HG02798 (cell line): Measurements from ENCODE around the gene ELFN2.
"Not testable (repeated sequence)": the region's sequence is repeated elsewhere in the genome, so short reads cannot be mapped to it uniquely, and the experiment has no call there.

Experiments
- ATAC-seq: cut with Tn5 transposase; IDR thresholded peaks from one replicate; pipeline ENCODE4 v1.9.1; 2021; ENCODE audit warnings: mild to moderate bottlenecking; ENCODE audit not compliant: unreplicated experiment, poor library complexity

The ELFN2 gene, protein sequence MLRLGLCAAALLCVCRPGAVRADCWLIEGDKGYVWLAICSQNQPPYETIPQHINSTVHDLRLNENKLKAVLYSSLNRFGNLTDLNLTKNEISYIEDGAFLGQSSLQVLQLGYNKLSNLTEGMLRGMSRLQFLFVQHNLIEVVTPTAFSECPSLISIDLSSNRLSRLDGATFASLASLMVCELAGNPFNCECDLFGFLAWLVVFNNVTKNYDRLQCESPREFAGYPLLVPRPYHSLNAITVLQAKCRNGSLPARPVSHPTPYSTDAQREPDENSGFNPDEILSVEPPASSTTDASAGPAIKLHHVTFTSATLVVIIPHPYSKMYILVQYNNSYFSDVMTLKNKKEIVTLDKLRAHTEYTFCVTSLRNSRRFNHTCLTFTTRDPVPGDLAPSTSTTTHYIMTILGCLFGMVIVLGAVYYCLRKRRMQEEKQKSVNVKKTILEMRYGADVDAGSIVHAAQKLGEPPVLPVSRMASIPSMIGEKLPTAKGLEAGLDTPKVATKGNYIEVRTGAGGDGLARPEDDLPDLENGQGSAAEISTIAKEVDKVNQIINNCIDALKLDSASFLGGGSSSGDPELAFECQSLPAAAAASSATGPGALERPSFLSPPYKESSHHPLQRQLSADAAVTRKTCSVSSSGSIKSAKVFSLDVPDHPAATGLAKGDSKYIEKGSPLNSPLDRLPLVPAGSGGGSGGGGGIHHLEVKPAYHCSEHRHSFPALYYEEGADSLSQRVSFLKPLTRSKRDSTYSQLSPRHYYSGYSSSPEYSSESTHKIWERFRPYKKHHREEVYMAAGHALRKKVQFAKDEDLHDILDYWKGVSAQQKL

DNA sequence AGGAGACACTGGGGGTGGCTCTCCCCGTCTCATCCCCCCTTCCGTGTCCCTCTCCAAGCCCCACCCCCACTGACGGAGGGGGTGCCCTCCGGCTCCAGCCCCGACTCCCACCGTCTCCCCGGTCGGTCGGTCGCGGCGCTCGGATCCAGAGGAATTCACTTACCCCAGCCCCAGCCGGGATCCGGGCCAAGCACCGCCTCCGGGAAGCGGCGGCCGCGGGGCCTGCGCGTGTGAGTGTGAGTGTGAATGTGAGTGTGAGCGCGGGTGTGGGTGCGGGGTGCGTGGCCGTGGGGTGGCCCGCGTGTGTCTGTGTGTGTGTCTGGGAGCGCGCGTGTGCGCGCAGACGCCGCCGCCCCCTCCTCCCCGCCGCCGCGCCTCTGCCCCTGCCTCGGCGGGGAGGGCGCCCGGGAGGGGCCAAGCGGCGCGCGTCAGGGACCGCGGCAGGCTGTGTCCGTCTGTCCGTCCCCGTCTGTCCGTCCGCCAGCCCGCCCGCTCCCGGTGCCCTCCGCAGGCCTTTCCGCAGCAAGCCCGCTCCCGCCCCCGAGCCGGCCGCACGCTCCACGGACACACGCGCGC, at the start of gene ELFN2:
Gene ELFN2, minus strand, starts transcription at position 345 of the 576 bp plus-strand sequence. CDS start 51,945 bp downstream, outside the sequence.
- ATAC-seq: no peak

DNA sequence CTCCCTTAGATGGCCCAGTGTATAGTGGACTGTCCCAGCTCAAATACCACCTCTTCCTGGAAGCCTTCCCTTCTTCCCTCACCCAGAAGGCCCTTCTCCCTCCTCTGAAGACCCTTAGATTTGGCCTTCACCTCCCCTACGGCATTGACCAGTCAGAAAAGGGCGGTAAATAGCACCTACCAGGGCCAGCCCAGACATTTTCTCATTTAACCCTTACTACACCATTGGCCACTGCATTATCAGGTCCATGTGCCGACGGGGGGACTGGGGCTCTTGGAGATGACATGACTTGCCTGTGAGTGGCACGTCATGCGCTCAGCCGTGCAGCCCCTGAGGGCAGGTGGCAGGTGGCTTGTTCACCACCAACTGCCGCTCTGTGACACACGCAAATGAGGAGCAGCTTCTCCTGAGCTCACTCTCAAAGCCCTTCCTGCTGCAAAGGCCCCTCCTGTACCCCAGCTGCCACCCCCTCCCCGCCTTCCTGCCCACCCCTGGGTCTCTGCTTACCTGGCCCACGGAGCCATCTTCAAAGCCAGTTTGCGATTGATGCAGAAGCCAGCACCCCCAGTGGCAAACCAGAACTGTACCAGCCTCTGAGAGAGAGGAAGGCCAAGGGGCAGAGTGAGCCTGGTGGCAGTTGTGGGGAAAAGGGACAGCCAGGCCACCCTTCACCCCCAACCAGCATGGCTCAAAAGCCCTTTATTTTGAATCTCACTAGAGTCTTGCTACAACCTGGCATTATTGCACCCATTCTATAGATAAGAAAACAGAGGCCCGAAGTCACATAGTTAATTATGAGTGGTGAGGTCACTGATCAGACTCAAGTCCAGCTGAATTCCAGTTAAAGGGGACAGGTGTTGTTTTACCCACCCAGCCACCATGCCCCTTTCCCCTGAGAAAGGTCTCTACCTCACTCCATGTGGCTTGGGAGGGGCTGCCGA, 49.4 kb upstream of the ELFN2 start:
- no peak for ATAC-seq

DNA sequence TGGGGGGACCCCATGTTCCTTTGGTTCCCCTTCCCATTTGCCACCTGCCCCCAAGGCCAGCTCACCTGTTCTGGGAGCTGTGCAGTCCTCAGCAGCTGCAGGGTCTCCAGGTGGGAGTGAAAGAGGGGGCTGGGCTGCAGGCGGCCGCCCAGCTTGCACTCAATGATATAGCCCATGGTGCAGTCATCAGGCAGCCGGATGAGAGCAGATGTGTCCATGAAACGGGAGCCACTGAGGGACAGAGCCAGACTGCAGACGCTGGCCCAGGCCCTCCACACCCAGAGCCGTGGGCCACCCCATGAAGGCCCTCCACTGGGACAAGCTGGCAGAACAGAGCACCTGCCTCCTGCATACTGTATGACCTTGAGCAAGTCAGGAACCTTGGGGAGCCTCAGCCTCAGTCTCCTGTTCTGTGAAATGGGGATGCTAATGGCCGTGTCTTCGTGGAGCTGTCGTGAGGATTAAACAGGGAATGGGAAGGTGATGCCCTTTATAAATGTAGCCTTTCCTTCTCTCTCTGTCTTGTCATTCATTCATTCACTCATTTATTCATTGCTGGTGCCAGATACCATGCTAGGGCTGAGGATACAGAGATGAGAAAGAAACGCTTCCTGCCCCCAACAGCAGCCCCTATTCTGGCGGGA, 47.3 kb upstream of the ELFN2 start:
- ATAC-seq: no peak

DNA sequence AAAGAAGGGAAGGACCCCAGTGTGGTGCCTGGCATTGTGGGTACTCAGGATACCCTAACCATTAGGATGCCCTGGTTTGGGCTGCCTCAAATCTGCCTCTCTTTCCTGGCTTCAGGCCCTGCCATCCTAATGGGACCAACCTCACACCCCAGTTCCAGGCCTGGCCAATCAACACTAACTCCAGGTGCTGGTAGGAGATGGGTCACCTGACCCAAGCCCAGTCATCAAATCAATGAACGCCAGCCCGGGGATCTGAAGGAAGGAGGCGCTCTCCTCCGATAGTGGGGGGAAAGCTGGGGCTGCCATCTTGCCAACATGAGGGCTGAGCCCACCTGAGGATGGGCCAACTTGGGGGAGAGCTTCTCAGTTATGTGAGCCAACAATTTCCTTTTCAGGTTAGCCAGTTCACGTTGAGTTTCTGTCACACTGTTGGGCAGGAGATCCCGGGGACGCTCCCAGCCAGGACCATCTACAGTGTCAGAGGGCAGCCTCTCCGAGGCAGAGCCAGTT, 46.2 kb upstream of the ELFN2 start:
- ATAC-seq: no peak

DNA sequence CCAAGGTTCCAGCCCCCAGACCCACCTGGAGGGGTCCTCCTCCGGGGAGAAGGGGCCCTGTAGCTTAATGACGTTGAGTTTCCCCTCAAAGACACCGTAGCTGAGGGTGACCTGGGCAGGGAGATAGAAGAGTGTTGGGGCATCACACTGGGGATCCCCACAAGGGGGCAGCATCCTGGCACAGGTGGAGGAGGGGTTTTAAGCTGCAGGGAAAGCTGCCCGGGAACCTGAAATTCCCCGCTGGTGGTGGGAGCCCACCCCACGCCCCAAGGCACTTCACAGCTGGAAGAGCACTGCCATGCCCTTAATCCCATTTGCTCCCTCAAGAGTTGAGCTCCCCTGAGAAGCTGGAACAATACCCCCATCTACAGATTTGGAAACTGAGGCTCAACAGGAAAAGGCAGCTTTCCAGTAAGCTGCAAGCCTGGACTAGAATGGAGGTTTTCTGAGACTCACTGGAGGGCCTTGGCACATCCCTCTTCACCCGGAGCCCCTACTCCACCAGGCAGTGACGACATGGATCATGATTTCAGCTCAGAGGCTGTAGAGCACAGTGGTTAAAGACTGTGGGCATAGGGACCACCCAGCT, 45.2 kb upstream of the ELFN2 start:
- no peak for ATAC-seq

DNA sequence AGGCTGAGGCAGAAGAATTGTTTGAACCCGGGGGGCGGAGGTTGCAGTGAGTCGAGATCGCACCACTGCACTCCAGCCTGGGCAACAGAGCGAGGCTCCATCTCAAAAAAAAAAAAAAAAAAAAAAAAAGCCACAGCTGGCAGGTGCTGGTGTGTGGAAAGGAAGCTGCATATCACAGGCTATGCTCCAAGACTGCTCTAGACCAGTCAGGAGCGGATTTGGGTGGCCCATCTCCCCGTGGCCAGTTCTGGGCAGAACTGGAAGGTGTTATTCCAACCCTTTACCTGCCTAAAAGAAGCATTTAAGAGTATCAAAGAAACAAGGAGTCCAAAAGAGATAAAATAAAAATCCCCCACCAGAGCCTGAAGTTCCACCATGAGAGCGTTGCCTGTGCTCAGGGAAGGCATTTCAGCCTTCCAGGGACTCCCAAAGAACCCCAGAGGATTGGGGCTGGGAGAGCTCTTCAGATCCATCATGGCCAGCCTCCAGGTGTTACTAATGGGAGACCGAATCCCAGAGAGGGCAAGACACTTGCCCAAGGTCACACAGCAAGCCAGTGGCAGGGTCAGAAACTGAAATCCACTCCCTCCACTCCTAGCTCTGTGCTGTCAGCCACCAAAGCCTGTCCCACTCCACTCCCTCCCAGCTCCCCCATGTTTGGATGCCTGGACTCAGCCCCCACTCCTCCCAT, 44.6 kb upstream of the ELFN2 start:
- no peak for ATAC-seq

DNA sequence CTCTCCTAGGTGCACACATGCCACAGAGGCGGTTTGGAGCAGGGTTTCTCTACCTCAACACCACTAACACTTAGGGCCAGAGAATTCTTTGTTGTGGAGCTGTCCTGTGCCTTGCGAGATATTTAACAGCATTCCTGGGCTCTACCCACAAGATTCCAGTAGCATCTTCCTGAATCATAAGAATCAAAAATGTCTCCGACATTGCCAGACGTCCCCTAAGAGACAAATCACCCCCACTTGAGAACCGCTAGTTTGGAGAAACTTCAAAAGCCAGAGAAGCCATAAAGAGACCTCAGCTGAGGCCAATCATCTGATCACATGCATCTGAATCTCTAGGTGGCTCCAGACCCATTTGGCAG, 42.8 kb upstream of the ELFN2 start:
- ATAC-seq: no peak

DNA sequence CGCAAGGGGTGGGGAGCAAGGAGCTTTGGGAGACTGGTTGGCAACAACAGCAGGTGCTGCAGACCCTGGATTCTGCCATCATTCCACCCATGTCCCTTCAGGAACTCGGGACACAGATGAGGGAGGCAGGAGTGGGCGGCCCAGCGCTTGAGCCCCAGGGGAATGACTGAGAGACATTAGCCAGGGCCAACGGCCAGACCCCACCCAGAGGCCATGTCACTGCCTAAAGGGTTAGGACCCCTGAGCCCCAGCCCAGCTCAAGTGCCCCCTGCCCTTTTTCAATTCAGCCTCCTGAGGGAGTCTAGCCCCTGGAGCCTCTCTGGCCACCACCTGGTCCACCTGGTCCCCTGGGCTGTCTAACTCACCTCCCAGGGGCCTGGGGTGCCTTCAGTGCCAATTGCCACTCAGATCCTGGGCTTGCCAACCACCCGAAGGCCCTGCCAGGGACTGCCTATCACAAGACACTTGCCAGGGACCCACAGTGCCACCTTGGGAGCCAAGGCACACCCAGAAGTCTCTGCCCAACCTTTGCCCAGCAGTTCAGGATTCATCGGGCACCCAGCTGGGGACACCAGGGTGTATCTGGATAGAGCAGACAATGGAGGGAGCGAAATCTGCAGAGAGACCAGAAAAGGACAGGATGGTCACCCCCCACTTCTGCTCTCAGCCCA, 42.3 kb upstream of the ELFN2 start:
- no peak for ATAC-seq

DNA sequence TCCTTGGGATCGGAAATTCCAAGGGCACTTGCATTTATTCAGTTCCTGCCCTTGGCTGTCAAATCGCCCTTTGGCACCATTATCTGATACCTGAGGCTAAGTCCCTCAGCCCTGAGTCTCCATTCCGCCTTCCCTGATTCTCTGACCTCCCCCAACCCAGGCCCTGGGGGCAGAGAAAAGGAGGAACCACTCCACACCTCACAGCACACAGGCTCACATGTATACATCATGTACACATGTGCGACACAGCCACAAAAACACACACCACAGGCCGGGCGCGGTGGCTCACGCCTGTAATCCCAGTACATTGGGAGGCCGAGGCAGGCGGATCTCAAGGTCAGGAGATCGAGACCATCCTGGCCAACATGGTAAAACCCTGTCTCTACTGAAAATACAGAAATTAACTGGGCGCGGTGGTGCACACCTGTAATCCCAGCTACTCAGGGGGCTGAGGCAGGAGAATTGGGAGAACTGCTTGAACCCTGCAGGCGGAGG, 41.0 kb upstream of the ELFN2 start:
- ATAC-seq: not testable (repeated sequence)

DNA sequence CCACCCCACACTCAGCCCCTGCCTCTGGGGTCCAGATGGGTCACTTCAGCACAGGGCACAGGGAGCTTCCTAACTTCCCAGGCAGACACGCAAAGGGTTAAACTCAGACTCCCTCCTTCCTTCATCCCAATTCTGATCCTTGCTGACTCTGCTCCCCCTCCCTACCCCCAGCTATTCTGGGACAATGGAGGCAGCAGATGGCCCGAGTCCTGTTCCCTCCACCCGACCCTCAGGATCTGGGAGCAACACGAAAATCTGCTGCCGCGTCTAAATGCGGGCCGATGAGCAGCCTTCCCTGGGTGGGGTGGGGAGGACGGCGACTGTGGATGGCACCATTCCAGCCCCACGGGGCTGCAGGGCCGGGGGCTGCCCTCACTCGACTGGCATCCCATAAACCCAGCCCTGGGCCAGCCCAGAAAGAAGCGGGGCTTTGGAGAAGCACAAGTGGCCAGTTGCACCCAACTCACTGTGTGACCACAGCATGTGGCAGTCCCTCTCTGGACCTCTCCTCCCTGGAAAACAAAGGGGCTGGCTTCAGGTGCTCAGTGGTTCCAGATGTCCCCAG, 40.2 kb upstream of the ELFN2 start:
- no peak for ATAC-seq

DNA sequence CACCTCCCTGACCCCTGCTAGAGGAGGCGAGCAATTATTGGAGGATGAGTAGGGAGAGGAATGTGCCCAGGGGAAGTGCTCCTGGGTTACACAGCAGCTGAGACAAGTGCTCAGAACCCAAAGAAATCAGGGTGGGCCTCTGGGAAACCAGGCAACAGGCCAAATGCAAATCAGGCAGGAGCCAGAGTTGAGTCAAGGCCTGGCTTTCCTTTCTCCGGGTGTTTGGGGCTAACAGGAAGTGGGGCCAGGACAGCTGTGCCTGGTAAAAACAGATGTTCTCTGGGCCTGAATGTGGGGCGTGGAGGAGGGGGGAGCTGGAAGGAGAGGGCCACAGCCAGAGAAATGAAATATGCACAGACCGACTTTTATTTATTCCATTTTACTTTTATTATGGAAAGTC, 36.9 kb upstream of the ELFN2 start:
- no peak for ATAC-seq

DNA sequence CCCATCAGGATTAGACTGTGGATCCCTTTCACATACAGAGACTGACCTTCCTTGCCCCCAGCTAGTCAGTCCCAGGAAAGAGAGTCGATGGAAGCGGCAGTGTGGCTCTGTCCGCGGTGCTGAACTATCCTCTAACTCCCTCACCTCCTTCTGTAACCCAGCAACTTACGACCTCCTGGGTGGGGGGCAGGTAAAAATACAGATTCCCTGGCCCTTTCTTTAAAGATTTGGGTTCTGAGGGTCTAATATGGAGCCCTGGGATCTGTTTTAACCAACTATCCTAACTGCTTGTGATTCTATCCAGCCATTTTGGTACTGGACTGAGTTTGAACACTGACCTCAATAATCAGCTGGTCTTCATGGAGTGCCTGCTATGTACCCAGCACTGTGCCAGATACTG, 35.7 kb upstream of the ELFN2 start:
- no peak for ATAC-seq

DNA sequence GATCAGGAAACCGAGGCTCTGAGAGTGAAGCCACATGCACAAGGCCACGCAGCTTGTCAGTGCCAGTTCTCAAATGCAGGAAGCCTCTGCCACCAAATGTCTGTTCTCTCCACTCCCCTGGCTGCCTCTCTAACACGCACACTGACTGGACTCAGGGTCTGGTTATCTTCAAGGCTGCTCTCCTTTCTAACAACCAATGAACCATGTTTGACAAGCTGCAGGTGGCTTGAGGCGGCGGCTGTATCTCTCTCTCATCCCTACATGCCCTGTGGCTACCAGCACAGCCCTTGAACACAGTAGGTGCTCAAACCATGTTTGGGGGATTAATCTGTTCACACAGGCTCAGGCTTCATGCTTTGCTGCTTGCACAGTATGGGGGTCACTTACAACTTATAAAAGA, 35.2 kb upstream of the ELFN2 start:
- ATAC-seq: no peak

DNA sequence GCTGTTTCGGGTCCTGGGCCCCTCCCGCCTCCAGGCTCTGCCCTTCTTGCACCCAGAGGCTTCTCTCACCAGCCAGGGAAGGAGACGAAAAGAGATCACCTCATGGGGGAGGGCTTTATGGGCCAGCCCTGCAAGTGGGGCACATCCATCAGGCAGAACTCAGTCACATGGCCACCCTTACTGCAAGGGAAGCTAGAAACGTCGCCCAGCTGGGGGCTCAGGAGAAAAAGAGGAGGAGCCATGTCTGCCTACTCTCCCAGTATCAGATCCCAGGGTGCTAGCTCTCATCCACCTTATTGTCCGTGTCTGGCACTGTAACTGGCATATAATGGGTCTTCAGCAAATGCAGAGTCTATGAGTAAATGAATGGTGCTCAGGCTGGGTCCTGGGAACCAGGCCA, 34.7 kb upstream of the ELFN2 start:
- no peak for ATAC-seq

DNA sequence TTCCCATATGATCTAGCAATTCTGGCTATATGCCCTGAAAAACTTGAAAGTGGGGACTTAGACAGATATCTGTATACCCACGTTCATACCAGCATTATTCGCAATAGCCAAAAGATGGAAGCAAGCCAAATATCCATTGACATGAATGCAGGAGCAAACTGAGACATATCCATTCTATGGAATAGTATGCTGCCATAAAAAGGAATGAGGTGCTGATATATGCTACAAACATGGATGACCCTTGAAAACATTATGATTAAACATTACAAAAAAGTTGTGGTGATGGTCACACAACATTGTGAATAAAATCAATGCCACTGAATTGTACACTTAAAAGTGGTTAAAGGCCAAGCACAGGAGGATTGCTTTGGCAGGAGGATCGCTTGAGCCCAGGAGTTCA, 33.4 kb upstream of the ELFN2 start:
- no peak for ATAC-seq

DNA sequence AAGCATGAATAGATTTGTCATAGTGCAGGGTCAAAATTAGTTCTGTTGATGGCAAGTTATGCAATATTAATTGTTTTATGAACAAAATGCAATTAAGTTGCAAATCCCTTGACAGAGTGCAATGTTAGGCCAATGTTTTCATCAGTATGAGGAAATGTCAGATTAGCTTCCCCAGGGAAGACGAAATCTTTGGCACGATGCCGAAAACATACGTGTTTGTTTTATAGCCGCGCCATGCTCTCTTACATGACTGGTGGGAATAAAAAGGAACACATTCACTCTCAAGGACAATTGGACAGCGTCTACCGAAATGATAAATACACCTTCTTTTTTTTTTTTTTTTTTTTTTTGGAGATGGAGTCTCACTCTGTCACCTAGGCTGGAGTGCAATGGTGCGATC, 31.9 kb upstream of the ELFN2 start:
- no peak for ATAC-seq

DNA sequence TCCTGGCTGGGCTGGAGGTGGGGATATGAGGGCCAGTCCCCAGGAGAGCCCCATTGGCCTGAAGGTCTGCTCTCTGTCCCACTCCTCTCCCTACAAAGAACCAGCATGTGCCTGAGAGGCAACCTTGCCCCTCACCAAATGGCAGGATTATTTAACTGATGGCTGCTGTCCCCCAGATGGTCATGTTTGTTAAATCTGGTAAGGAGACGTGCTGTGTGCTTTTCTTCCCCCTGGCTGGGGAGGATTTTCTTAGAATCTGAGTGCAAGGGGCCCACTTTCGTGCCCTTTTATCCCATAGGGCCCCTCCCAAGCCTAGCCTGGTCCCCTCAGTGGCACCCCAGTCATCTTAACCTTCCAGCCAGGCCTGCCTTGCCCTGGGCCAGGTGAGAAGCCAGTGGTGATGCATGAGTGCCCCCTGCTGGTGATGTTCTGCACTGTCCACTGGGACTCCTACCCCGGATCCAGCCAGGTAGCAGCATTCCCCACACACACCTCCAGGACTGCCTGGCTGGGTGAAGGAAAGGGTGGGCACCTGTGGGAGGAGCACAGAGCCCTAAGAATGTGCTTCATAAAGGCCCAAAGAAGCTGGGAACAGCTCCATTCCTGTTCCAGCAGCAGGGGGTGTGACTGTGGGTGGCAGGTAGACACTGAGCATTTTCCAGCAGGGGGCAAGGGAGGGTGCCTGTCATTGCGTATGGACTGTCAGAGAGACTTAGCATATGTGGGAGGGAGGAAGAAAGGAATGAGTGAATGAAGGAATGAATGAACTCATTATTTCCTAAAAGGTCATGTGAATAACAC, 30.0 kb upstream of the ELFN2 start:
- no peak for ATAC-seq
